ENCODE measurements around the gene FIG4. TPM values are rescaled to one million over a fixed set of nuclear protein-coding genes. Genes with fewer than 3 reads are reported as not detected.

The FIG4 gene
- total RNA-seq, 1 experiment from 2014 or later, result 15.7 TPM

GRCh38 chr6:109790131-109790530 is 99.0 kb downstream of the FIG4 start:
- Histone ChIP-seq H3K27me3 (ENCODE audit: insufficient read depth, low read length) (no peaks in the 10 kb centered on the region), H2AFZ (ENCODE audit: low read depth, low read length, poor library complexity, severe bottlenecking) (no peak overlapping the region), H4K20me1 (ENCODE audit: insufficient read depth) (no peaks in the 10 kb centered on the region), H3K4me1 (ENCODE audit: control insufficient read depth in 1 of 2, insufficient read depth in 2 of 2, low read length in 2 of 2) (peaks cover 8 to 17% of the 10 kb centered on the region in 2 experiments), H3K9me2 (ENCODE audit: insufficient read depth) (no peaks in the 10 kb centered on the region), H3K9ac (ENCODE audit: low read length) (no peak overlapping the region), H3K4me2 (ENCODE audit: low read length) (no peak overlapping the region), H3K9me3 (ENCODE audit: control insufficient read depth in 1 of 2, insufficient read depth in 1 of 2, low read depth in 1 of 2, low read length in 2 of 2) (no peaks in the 10 kb centered on the region), H3K36me3 (ENCODE audit: control insufficient read depth in 1 of 2, insufficient read depth in 2 of 2, low read length in 2 of 2) (no peaks in the 10 kb centered on the region), H3K27ac (ENCODE audit: low read depth, low read length) (no peak overlapping the region), H3K79me2 (ENCODE audit: insufficient read depth, low read length) (no peaks in the 10 kb centered on the region), H3K4me3 (replicated peaks in 1 of 2; ENCODE audit: low read depth in 1 of 2, low read length in 2 of 2) (no peak overlapping the region)
- RAD21 ChIA-PET (ENCODE audit: low non-redundant PET in 1 of 2, low total read pairs in 2 of 2, uncharacterized antibody in 2 of 2, unreplicated experiment in 2 of 2), result no interaction called here
- BruUV-seq (replicated peaks), result no TSS peak
- ATAC-seq, result no peak
- CTCF ChIA-PET, result no interaction called here
- no peak for DNase-seq (ENCODE audit: low read depth, low spot score)
- TF ChIP-seq REST (IDR thresholded peaks at IDR 0.05; ENCODE audit: low read depth) (no peak), SIN3A (IDR thresholded peaks at IDR 0.05; ENCODE audit: low read depth) (no peak), POLR2A (IDR thresholded peaks at IDR 0.05; ENCODE audit: borderline replicate concordance, extremely low read depth, insufficient read depth, insufficient read length) (no peak), SP1 (IDR thresholded peaks at IDR 0.05; ENCODE audit: low read depth) (no peak), CTCF (IDR thresholded peaks at IDR 0.05 in 2 of 3, conservative IDR thresholded peaks at IDR 0.05 in 1 of 3; ENCODE audit: borderline replicate concordance in 1 of 3, insufficient read depth in 1 of 3, low read depth in 2 of 3, low read length in 2 of 3) (no peak), ZBTB33 (IDR thresholded peaks at IDR 0.05; ENCODE audit: extremely low read depth, insufficient replicate concordance, low read length) (no peak), CBX3 (IDR thresholded peaks at IDR 0.05; ENCODE audit: low read depth) (no peak), EZH2 (IDR thresholded peaks at IDR 0.05) (no peak), CEBPB (IDR thresholded peaks at IDR 0.05; ENCODE audit: low read depth) (no peak), MAX (IDR thresholded peaks at IDR 0.05) (no peak), TCF7L2 (IDR thresholded peaks at IDR 0.05; ENCODE audit: borderline replicate concordance, extremely low read depth, insufficient read depth, insufficient read length) (no peak), POLR2AphosphoS5 (IDR thresholded peaks at IDR 0.05; ENCODE audit: low read depth, low read length) (no peak), FOSL1 (IDR thresholded peaks at IDR 0.05; ENCODE audit: low read depth) (no peak), RAD21 (IDR thresholded peaks at IDR 0.05; ENCODE audit: low read depth) (no peak)
- POLR2A ChIA-PET, result no interaction called here
- intact Hi-C loops (cut with micrococcal nuclease), result no loop called here

Data from HCT116 (cell line).